Measurements from ENCODE around the gene GJA3.

Gene GJA3

GRCh38 chr13:20160306-20161274 is at the start of gene GJA3:
TSS of gene GJA3 (minus strand) at chr13:20161052. CDS start at chr13:20143288, 17,764 bp downstream.
- FAIRE-seq = no peak

GRCh38 chr13:20209948-20210347 is 49.1 kb upstream of the GJA3 start:
- no peak for FAIRE-seq

DNA sequence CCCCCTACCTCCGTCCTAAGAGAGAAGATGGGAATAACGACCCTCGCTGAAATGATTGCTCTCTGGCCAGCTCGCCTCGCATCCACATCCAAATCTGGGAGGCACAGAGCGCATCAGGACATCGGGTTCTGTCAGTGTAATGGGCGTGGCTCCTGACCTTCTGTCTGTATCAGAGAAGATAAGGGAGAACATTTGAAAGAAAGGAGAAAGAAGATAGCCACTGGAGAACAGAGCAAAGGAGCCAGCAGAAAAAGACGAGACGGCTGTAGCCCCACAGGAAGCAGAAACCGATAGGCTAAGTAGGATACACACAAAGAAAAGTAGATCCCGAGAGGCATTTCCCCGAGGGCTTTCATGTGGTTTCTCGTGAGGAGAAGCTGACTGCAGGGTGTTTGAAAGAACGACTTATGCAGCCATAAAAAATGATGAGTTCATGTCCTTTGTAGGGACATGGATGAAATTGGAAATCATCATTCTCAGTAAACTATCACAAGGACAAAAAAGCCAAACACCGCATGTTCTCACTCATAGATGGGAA is 45.9 kb upstream of the GJA3 start:
- no peak for FAIRE-seq

- FAIRE-seq = no peak
Measured at GRCh38 chr13:20206065-20206697, 45.3 kb upstream of the GJA3 start.

DNA sequence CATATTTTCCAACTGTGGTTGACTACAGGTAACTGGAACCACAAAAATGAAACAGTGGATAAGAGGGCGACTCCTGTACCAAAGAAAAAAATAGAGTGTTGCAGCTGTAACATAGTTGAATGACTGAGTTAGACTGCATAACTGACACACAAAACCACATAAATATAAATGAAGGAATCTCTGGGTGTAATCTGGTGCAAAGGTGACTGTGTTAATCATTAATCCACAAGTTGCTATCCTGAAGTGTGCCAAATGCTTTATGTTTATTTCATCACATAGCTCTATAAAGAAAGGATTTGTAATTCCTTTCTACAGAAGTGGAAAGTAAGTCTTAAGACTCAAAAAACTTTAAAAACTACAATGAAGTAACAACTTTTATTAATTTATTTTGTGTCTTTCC is 37.9 kb upstream of the GJA3 start:
- no peak for FAIRE-seq

DNA sequence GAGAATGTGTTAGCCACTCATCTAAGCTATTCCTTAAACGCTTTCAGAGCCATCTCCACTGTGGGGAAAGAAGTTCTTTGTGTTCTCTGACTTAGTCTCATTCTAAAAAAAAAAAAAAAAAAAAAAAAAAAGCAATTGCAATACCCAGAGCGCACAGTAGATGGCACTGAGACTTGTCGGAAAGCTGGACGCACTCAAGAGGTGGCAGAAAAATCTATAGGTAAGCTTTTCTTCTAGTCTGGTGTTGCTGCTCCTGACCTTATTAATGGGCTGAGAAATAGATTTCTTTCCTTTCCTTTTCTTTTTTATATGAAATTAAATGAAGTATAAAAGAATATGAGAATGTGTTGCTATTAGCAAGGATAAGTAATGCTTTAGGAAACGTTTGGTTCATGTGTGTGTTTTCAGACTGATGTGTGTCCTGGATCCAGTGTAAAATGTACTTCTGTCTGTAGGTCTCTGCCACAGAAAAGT is 36.5 kb upstream of the GJA3 start:
- FAIRE-seq = peak; percentile 94

- no peak for FAIRE-seq
Measured at GRCh38 chr13:20195801-20196200, 34.9 kb upstream of the GJA3 start.

DNA sequence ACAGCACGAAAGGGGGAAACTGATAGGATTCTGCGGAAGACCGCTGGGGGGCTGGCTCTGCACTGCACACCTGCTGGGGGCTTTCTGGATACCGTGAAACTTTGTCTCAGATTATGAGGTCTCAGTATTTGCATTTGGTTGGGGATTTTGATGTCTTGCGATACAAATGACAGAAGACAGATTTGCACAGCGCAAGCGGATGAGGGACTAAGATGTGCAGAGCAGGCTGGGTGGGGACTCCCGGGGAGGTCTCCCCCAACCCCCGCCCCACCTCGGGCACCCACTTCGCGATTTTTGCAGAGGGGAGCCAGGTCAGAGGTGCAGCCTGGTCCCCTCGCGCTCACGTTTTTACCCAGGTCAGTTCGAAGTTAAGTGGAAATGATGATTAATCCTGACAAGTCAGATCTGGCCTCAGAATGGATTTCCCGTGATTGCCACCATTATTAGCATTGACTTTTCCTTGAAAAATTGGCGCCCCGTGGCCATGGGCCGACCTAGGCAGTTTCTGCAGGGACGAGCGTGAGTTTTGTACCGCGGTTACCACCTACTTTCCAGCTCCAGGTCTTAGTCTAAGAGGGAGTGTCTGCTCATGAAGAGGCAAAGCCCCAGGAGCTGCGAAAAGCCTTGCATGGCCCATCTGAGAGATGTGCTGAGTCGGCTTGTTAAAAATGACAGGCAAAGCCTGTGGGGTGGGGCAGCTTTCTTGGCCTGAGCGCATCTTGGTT is 33.2 kb upstream of the GJA3 start:
- no peak for FAIRE-seq

DNA sequence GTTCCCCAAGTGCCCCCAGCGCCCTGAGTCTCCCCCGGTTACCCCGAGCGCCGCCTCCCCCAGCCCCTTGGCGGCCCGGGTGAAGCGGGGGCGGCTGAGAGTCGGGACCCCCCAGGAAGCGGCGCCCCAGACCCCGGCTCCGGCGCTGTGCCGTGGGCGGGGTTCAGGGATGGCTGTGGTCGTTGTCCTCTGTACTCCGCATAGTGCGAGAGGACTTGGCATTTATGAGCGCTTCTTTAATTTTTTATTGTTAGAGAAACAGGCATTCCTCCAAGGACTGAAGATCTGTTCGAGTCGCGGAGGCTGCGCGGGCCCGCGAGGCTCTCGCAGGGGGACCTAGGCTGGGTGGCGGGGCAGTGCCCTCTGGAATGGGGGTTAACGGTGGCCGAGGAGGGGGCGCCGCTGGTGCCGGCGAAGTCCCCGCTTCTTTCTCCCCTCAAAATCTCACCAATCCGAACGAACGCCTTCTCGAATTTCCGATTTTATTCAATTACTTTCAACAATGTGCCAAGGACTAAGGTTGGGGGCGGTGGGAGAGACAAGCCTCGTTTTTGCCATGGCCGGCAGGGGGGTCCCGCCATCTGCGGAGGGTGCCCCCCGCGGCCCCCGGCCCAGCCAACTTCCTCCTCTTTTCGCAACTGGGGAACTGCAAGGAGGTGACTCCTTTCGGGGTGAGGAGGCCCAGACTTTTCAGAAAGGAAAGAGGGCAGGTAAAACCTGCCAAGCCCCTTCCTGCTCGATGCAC is 32.5 kb upstream of the GJA3 start:
- FAIRE-seq = no peak

DNA sequence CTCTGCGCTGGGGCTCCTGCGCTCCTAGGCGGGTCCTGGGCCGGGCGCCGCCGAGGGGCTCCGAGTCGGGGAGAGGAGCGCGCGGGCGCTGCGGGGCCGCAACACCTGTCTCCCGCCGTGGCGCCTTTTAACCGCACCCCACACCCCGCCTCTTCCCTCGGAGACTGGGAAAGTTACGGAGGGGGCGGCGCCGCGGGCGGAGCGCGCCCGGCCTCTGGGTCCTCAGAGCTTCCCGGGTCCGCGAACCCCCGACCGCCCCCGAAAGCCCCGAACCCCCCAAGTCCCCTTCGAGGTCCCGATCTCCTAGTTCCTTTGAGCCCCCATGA is 31.9 kb upstream of the GJA3 start, which contains the start of gene GJB2:
GJB2 (minus strand) TSS at position 103 of the 326 bp plus-strand sequence. CDS start 3,357 bp downstream, outside the sequence.
- no peak for FAIRE-seq

GRCh38 chr13:20192158-20192835 is 31.4 kb upstream of the GJA3 start:
- FAIRE-seq = no peak

GRCh38 chr13:20191311-20192157 is 30.7 kb upstream of the GJA3 start:
- no peak for FAIRE-seq

DNA sequence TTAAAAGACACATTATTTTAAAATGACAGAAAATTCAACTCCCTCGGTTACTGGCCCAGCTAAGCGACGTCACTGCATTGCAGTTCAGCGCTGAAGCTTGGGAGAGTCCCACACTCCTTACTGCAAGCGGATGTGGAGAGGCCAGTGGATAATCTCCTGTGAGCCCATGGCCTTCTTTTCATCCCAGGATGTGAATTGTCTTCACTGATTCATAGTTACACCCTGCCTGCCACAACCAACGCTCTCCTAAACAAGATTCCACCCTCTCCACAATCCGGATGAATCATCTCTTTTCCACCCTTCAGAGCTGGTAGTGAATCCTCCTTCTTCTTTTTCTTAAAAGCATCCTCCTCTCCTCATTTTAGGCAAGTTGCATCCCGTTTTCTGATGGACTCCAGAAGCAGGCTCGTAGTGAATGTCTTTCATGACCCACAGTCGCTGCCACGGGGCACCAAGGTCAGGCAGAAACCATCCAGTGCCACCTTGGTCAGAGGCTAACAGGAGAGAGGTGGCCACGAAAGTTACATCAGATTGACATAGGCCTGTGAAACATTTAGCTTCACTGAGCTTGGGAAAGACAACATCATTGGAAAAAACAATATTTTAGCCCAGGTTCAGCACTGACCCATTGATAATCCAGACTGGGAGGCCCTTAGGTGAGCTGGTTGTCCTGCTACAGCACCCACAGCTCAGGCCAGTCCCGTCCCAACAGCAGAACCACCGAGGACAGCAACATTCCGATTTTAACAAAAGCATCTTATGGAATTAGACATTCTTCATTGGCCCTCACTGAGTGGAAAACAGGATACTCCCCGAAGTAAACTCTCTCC is 29.8 kb upstream of the GJA3 start:
- no peak for FAIRE-seq

GRCh38 chr13:20190076-20190475 is 29.2 kb upstream of the GJA3 start:
- no peak for FAIRE-seq

DNA sequence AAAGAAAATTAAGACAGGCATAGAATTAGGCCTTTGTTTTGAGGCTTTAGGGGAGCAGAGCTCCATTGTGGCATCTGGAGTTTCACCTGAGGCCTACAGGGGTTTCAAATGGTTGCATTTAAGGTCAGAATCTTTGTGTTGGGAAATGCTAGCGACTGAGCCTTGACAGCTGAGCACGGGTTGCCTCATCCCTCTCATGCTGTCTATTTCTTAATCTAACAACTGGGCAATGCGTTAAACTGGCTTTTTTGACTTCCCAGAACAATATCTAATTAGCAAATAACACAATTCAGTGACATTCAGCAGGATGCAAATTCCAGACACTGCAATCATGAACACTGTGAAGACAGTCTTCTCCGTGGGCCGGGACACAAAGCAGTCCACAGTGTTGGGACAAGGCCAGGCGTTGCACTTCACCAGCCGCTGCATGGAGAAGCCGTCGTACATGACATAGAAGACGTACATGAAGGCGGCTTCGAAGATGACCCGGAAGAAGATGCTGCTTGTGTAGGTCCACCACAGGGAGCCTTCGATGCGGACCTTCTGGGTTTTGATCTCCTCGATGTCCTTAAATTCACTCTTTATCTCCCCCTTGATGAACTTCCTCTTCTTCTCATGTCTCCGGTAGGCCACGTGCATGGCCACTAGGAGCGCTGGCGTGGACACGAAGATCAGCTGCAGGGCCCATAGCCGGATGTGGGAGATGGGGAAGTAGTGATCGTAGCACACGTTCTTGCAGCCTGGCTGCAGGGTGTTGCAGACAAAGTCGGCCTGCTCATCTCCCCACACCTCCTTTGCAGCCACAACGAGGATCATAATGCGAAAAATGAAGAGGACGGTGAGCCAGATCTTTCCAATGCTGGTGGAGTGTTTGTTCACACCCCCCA is 28.1 kb upstream of the GJA3 start:
- no peak for FAIRE-seq

DNA sequence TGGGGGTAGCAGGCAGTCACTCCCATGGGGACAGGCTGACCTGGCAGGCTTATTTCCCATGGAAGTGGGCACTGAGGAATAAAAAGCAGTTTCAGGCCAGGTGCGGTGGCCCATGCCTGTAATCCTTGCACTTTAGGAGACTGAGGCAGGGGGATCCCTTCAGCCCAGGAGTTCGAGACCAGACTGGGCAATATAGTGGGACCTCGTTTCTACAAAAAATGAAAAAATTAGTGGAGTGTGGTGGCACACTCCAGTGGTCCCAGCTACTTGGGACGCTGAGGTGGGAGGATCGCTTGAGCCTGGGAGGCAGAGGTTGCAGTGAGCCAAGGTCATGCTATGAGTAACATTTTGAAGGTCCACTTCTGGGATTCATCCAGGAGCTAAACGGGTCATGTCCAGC is 25.9 kb upstream of the GJA3 start:
- FAIRE-seq = no peak

- no peak for FAIRE-seq
Measured at GRCh38 chr13:20185366-20186056, 24.7 kb upstream of the GJA3 start.
